ENCODE data around the gene SLC37A4. TPM values are rescaled to one million over a fixed set of nuclear protein-coding genes. Genes with fewer than 3 reads are reported as not detected.

The SLC37A4 gene
- polyA plus RNA-seq, 1 experiment = 21.4 TPM

DNA sequence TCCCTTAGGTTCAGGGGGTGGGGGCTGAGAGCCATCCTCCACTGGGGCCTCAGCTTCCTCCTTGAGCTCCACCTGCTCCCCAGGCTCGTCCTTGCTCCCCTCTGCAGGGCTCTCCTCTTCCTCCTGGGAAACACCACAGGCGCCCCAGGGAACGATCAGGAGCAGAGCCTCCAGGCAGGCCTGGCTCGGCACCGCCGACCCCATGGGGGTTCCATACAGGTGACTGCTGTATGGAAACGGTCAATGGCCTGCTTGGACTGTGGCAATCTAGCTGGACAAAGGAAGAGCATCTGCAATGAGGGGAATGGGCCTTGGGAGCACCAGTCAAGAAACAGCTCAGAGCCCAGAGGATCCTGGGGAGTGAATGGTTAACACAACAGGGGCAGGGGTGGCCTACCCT, 18.4 kb upstream of the SLC37A4 start:
- no peak for DNase-seq (ENCODE audit: low read depth)
- peaks cover 62% of the 10 kb centered on the region for H3K36me3 ChIP-seq (ENCODE audit: control insufficient read depth, insufficient read depth, low read length)
- TF ChIP-seq, protein P1, sequence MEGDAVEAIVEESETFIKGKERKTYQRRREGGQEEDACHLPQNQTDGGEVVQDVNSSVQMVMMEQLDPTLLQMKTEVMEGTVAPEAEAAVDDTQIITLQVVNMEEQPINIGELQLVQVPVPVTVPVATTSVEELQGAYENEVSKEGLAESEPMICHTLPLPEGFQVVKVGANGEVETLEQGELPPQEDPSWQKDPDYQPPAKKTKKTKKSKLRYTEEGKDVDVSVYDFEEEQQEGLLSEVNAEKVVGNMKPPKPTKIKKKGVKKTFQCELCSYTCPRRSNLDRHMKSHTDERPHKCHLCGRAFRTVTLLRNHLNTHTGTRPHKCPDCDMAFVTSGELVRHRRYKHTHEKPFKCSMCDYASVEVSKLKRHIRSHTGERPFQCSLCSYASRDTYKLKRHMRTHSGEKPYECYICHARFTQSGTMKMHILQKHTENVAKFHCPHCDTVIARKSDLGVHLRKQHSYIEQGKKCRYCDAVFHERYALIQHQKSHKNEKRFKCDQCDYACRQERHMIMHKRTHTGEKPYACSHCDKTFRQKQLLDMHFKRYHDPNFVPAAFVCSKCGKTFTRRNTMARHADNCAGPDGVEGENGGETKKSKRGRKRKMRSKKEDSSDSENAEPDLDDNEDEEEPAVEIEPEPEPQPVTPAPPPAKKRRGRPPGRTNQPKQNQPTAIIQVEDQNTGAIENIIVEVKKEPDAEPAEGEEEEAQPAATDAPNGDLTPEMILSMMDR (IDR thresholded peaks at IDR 0.05; ENCODE audit: insufficient read depth, low read depth, low read length) = no peak
- no peak overlapping the region for H3K4me3 ChIP-seq (ENCODE audit: low read depth, low read length)
- H3K27me3 ChIP-seq (ENCODE audit: control insufficient read depth, insufficient read depth, low read length) = no peaks in the 10 kb centered on the region
- POLR2A ChIA-PET = no interaction called here
- CTCF ChIA-PET = interaction anchor here (2.3 kb wide), 1 partner anchor 17 kb away, joined by 7 read pairs; no protein-coding TSS in a partner anchor

GRCh38 chr11:119048644-119049043, 18.0 kb upstream of the SLC37A4 start:
- TF ChIP-seq, protein P1 (IDR thresholded peaks at IDR 0.05; ENCODE audit: insufficient read depth, low read depth, low read length) = no peak
- Histone ChIP-seq H3K36me3 (ENCODE audit: control insufficient read depth, insufficient read depth, low read length) (peaks cover 59% of the 10 kb centered on the region), H3K4me3 (ENCODE audit: low read depth, low read length) (no peak overlapping the region), H3K27me3 (ENCODE audit: control insufficient read depth, insufficient read depth, low read length) (no peaks in the 10 kb centered on the region)
- ChIA-PET CTCF (interaction anchor here (2.3 kb wide), 1 partner anchor 17 kb away, joined by 7 read pairs; no protein-coding TSS in a partner anchor), POLR2A (no interaction called here)
- no peak for DNase-seq (ENCODE audit: low read depth)

- peaks cover 52% of the 10 kb centered on the region for H3K36me3 ChIP-seq (ENCODE audit: control insufficient read depth, insufficient read depth, low read length)
- ChIA-PET CTCF (interaction anchor here (0.6 to 2.3 kb wide), 6 partner anchors 16 to 357 kb away, joined by 3 to 7 read pairs (median 3); no protein-coding TSS in a partner anchor), POLR2A (no interaction called here)
- no peak for DNase-seq (ENCODE audit: low read depth)
- no peaks in the 10 kb centered on the region for H3K27me3 ChIP-seq (ENCODE audit: control insufficient read depth, insufficient read depth, low read length)
- H3K4me3 ChIP-seq (ENCODE audit: low read depth, low read length) = no peak overlapping the region
- TF ChIP-seq, protein P1 (IDR thresholded peaks at IDR 0.05; ENCODE audit: insufficient read depth, low read depth, low read length) = no peak
Measured at GRCh38 chr11:119047205-119047604, 16.5 kb upstream of the SLC37A4 start.

- CTCF ChIA-PET = interaction anchor here (1.1 to 1.4 kb wide), 3 partner anchors 31 to 292 kb away, joined by 3 to 5 read pairs (median 4); no protein-coding TSS in a partner anchor
- no peak for DNase-seq (ENCODE audit: low read depth)
Measured at GRCh38 chr11:119046489-119046888, 15.8 kb upstream of the SLC37A4 start.

GRCh38 chr11:119044708-119045107, 14.0 kb upstream of the SLC37A4 start:
- POLR2A ChIA-PET = no interaction called here
- Histone ChIP-seq H3K27me3 (ENCODE audit: control insufficient read depth, insufficient read depth, low read length) (no peaks in the 10 kb centered on the region), H3K4me3 (ENCODE audit: low read depth, low read length) (no peak overlapping the region), H3K36me3 (ENCODE audit: control insufficient read depth, insufficient read depth, low read length) (peaks cover 38% of the 10 kb centered on the region)
- TF ChIP-seq, protein P1 (IDR thresholded peaks at IDR 0.05; ENCODE audit: insufficient read depth, low read depth, low read length) = peak; percentile 16; the same call in 1 of the 2 replicates
- CTCF ChIA-PET = interaction anchor here (1.1 kb wide), 1 partner anchor 11 kb away, joined by 3 read pairs; no protein-coding TSS in a partner anchor
- no peak for DNase-seq (ENCODE audit: low read depth)

More at GRCh38 chr11:119046489-119046888, 15.8 kb upstream of the SLC37A4 start:
- no peaks in the 10 kb centered on the region for H3K27me3 ChIP-seq (ENCODE audit: control insufficient read depth, insufficient read depth, low read length)
- no peak overlapping the region for H3K4me3 ChIP-seq (ENCODE audit: low read depth, low read length)
- POLR2A ChIA-PET = no interaction called here
- TF ChIP-seq, protein P1 (IDR thresholded peaks at IDR 0.05; ENCODE audit: insufficient read depth, low read depth, low read length) = no peak
- peaks cover 45% of the 10 kb centered on the region for H3K36me3 ChIP-seq (ENCODE audit: control insufficient read depth, insufficient read depth, low read length)
